ENCODE results near the gene NAA60.

DNA sequence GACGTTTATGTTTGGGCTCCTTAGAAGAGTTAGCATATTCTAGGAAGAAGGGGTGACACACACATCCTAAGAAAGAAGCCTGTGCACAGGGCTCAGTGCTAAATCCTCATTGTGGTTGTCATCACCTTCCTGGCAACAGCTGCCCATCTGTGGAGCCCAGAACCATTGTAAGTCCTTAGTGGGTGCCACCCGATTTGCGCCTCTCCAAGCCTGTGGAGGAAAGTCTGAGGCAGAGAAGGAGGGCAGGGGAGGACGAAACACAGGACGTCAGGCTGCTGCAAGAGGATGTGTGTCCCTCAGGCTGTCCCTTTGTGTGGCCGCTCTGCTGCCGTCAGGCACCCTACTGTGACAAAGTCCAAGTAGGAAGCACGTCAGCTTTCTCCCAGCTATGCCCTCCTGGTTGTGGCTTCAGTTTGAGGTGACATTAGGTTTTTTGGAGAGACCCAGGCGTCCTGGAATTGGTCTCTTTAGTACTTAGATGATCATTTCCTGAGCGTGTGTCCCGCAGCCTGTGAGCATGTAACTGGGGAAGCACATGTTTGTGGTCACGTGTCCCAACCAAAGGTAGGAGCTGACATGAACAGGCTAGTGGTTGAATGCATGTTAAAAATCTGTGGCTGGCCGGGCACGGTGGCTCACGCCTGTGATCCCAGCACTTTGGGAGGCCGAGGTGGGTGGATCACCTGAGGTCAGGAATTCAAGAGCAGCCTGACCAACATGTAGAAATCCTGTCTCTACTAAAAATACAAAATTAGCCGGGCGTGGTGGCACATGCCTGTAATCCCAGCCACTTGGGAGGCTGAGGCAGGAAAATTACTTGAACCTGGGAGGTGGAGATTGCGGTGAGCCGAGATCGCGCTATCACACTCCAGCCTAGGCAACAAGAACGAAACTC lies 68.1 kb downstream of the NAA60 start:
- TF ChIP-seq, protein P1, sequence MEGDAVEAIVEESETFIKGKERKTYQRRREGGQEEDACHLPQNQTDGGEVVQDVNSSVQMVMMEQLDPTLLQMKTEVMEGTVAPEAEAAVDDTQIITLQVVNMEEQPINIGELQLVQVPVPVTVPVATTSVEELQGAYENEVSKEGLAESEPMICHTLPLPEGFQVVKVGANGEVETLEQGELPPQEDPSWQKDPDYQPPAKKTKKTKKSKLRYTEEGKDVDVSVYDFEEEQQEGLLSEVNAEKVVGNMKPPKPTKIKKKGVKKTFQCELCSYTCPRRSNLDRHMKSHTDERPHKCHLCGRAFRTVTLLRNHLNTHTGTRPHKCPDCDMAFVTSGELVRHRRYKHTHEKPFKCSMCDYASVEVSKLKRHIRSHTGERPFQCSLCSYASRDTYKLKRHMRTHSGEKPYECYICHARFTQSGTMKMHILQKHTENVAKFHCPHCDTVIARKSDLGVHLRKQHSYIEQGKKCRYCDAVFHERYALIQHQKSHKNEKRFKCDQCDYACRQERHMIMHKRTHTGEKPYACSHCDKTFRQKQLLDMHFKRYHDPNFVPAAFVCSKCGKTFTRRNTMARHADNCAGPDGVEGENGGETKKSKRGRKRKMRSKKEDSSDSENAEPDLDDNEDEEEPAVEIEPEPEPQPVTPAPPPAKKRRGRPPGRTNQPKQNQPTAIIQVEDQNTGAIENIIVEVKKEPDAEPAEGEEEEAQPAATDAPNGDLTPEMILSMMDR (IDR thresholded peaks at IDR 0.05): no peak
- TF ChIP-seq RAD21 (IDR thresholded peaks at IDR 0.05; ENCODE audit: low read length): no peak
- no peak for TF ChIP-seq REST (IDR thresholded peaks at IDR 0.05; ENCODE audit: low read depth, low read length)
